GM23338 (cell line): Measurements from ENCODE around the gene CCNQ. TPM values are rescaled to one million over a fixed set of nuclear protein-coding genes. Genes with fewer than 3 reads are reported as not detected.

Experiments
- ATAC-seq: fragments of 200-7000 bp; cut with Tn5 transposase; 3 replicates; pipeline ENCODE4 v1.9.1; 2020
- DNase-seq: peaks from one replicate; pipeline ENCODE4 v3.0.0-alpha.2; 2015; ENCODE audit warnings: low spot score
- H2AFZ ChIP-seq: fragments of 200-600 bp; sonication (generic); 2 replicates; pipeline ENCODE4 v1.8.0; 2016; ENCODE audit warnings: antibody characterized with exemption, mild to moderate bottlenecking, moderate library complexity
- H3F3A ChIP-seq: fragments of 200-600 bp; sonication (generic); replicated peaks from 2 replicates; pipeline ENCODE4 v1.8.0; 2017; ENCODE audit warnings: antibody characterized with exemption, mixed run types, low read depth
- H3K27ac ChIP-seq: fragments of 200-600 bp; sonication (generic); 2 replicates; pipeline ENCODE4 v1.6.1; 2016; ENCODE audit warnings: low read depth
- H3K27me3 ChIP-seq: fragments of 200-600 bp; sonication (generic); 2 replicates; pipeline ENCODE4 v1.8.0; 2016; ENCODE audit warnings: mild to moderate bottlenecking, mixed run types, moderate library complexity; ENCODE audit not compliant: insufficient read depth
- H3K36me3 ChIP-seq: fragments of 200-600 bp; sonication (generic); 2 replicates; pipeline ENCODE4 v1.8.0; 2016; ENCODE audit warnings: mild to moderate bottlenecking; ENCODE audit not compliant: insufficient read depth
- H3K4me1 ChIP-seq: fragments of 200-600 bp; sonication (generic); 2 replicates; pipeline ENCODE4 v1.8.0; 2016; ENCODE audit warnings: mild to moderate bottlenecking, moderate library complexity; ENCODE audit not compliant: insufficient read depth
- H3K4me2 ChIP-seq: fragments of 200-600 bp; sonication (generic); 2 replicates; pipeline ENCODE4 v1.7.1; 2017; ENCODE audit warnings: mixed run types
- H3K4me3 ChIP-seq: fragments of 200-600 bp; sonication (generic); 2 replicates; pipeline ENCODE4 v1.6.1; 2016; ENCODE audit warnings: mixed run types
- H3K79me2 ChIP-seq: fragments of 200-600 bp; sonication (generic); replicated peaks from 2 replicates; pipeline ENCODE4 v1.8.0; 2017; ENCODE audit warnings: mild to moderate bottlenecking; ENCODE audit not compliant: insufficient read depth
- H3K9me2 ChIP-seq: fragments of 200-600 bp; sonication (generic); 2 replicates; pipeline ENCODE4 v1.8.0; 2017; ENCODE audit not compliant: insufficient read depth
- H4K20me1 ChIP-seq: fragments of 200-600 bp; sonication (generic); replicated peaks from 2 replicates; pipeline ENCODE4 v1.8.0; 2017; ENCODE audit warnings: mild to moderate bottlenecking; ENCODE audit not compliant: insufficient read depth
- H3K27ac Mint-ChIP-seq: 2 replicates; pipeline ENCODE4 v1.8.0; 2020; ENCODE audit warnings: inconsistent platforms, mild to moderate bottlenecking, moderate library complexity, mixed read lengths
- H3K27me3 Mint-ChIP-seq: 3 replicates; pipeline ENCODE4 v1.8.0; 2022; ENCODE audit warnings: low read depth, mild to moderate bottlenecking, moderate library complexity, mixed read lengths, inconsistent platforms; ENCODE audit not compliant: insufficient read depth, poor library complexity
- H3K36me3 Mint-ChIP-seq: 3 replicates; pipeline ENCODE4 v1.8.0; 2021; ENCODE audit warnings: low read depth, mild to moderate bottlenecking, inconsistent platforms, moderate library complexity, mixed read lengths
- H3K4me1 Mint-ChIP-seq: 3 replicates; pipeline ENCODE4 v1.8.0; 2020; ENCODE audit warnings: mild to moderate bottlenecking, inconsistent platforms, mixed read lengths
- H3K4me3 Mint-ChIP-seq: 3 replicates; pipeline ENCODE4 v1.8.0; 2021; ENCODE audit warnings: moderate library complexity, mild to moderate bottlenecking, inconsistent platforms, mixed read lengths
- H3K9me3 Mint-ChIP-seq: 3 replicates; pipeline ENCODE4 v1.8.0; 2020; ENCODE audit warnings: moderate library complexity, mild to moderate bottlenecking, inconsistent platforms, mixed read lengths
- EZH2phosphoT487 ChIP-seq: fragments of 200-600 bp; sonication (generic); IDR thresholded peaks from one replicate; pipeline ENCODE4 v1.8.1; 2018; ENCODE audit warnings: antibody characterized with exemption; ENCODE audit not compliant: unreplicated experiment
- JUNB ChIP-seq: IDR thresholded peaks from one replicate; pipeline ENCODE4 v1.6.1; 2016; ENCODE audit warnings: antibody characterized with exemption; ENCODE audit not compliant: unreplicated experiment
- POLR2AphosphoS5 ChIP-seq: IDR thresholded peaks from 2 replicates; pipeline ENCODE4 v1.6.1; 2016; ENCODE audit warnings: antibody characterized with exemption, low read depth
- REST ChIP-seq: IDR thresholded peaks from one replicate; pipeline ENCODE4 v1.6.1; 2018; ENCODE audit warnings: antibody characterized with exemption; ENCODE audit not compliant: unreplicated experiment
- ZNF331 ChIP-seq: fragments of 250-450 bp; sonication (Bioruptor Pico); IDR thresholded peaks from 2 replicates; pipeline ENCODE4 v1.5.0; 2020; ENCODE audit warnings: low read depth, mild to moderate bottlenecking, moderate library complexity
- polyA plus RNA-seq: library from polyadenylated mRNA; unstranded; fragments of >200 nt; fragmentation: Nextera tagmentation; extraction: Ambion mirVana; gene quantifications from 2 replicates; pipeline ENCODE4 v1.2.1, GENCODE V29; 2016
- total RNA-seq: library from RNA; depleted of rRNA; stranded (reverse); fragments of >200 nt; shearing (Covaris generic); gene quantifications from 2 replicates; pipeline ENCODE4 v1.2.3, GENCODE V29; 2014

Gene CCNQ
- total and polyA plus RNA-seq, 2 experiments from 2014 or later = 19.4 to 30.2 TPM

- Mint-ChIP-seq H3K27me3 (no peaks in the 10 kb centered on the region), H3K4me3 (no peak overlapping the region), H3K9me3 (no peaks in the 10 kb centered on the region), H3K27ac (no peak overlapping the region), H3K4me1 (peaks cover 11% of the 10 kb centered on the region; the same call in 2 of the 3 replicates), H3K36me3 (peaks cover 5% of the 10 kb centered on the region; the same call in 2 of the 3 replicates)
- Histone ChIP-seq H3K27me3 (0 out of 2 replicates have a peak, but pooled peaks cover 3% of the 10 kb centered on the region), H3K4me1 (no peaks in the 10 kb centered on the region), H3K79me2 (peaks cover 8% of the 10 kb centered on the region), H3F3A (no peaks in the 10 kb centered on the region), H3K27ac (no peak overlapping the region), H3K4me3 (no peak overlapping the region), H3K36me3 (no peaks in the 10 kb centered on the region; the same call in 1 of the 2 replicates), H4K20me1 (no peaks in the 10 kb centered on the region; the same call in 1 of the 2 replicates), H3K4me2 (no peak overlapping the region), H3K9me2 (no peaks in the 10 kb centered on the region), H2AFZ (no peak overlapping the region)
- DNase-seq = no peak
- ATAC-seq = no peak
- TF ChIP-seq JUNB (no peak), POLR2AphosphoS5 (no peak), ZNF331 (no peak)
Measured at GRCh38 chrX:153595387-153595786, 3.6 kb downstream of the CCNQ start.

GRCh38 chrX:153593811-153594500 lies 5.0 kb downstream of the CCNQ start:
- H3K27ac Mint-ChIP-seq = no peak overlapping the region
- Histone ChIP-seq H3K9me2 (no peaks in the 10 kb centered on the region), H3K4me2 (no peak overlapping the region), H3F3A (no peaks in the 10 kb centered on the region), H3K79me2 (peaks cover 8% of the 10 kb centered on the region), H2AFZ (no peak overlapping the region), H4K20me1 (no peaks in the 10 kb centered on the region; the same call in 1 of the 2 replicates), H3K27ac (no peak overlapping the region), H3K36me3 (no peaks in the 10 kb centered on the region; the same call in 1 of the 2 replicates), H3K4me1 (no peaks in the 10 kb centered on the region), H3K4me3 (no peak overlapping the region), H3K27me3 (no peaks in the 10 kb centered on the region)
- H3K4me1 Mint-ChIP-seq = peaks cover 5% of the 10 kb centered on the region; the same call in 1 of the 3 replicates
- H3K4me3 Mint-ChIP-seq = no peak overlapping the region
- TF ChIP-seq REST (no peak), EZH2phosphoT487 (no peak), ZNF331 (no peak), POLR2AphosphoS5 (no peak)
- no peaks in the 10 kb centered on the region for H3K27me3 Mint-ChIP-seq
- ATAC-seq = no peak
- H3K36me3 Mint-ChIP-seq = peaks cover 5% of the 10 kb centered on the region; the same call in 2 of the 3 replicates
- no peak for DNase-seq
- H3K9me3 Mint-ChIP-seq = no peaks in the 10 kb centered on the region
